DOHH2 (cell line): ENCODE measurements around the gene FLT3.

Experiments used
- H3F3A ChIP-seq: fragments of 200-600 bp; sonication (generic), shearing (Covaris generic); 2 replicates; pipeline ENCODE4 v1.6.0; 2016; ENCODE audit warnings: antibody characterized with exemption, mild to moderate bottlenecking; ENCODE audit not compliant: control insufficient read depth, insufficient read depth
- H3K27ac ChIP-seq: fragments of 200-600 bp; sonication (generic); 2 replicates; pipeline ENCODE4 v1.5.1; 2014; ENCODE audit warnings: low read depth, mild to moderate bottlenecking, low read length, moderate library complexity
- H3K27me3 ChIP-seq: fragments of 200-600 bp; sonication (generic); 2 replicates; pipeline ENCODE4 v1.6.1; 2014; ENCODE audit warnings: mild to moderate bottlenecking, low read length, mixed read lengths; ENCODE audit not compliant: control insufficient read depth
- H3K36me3 ChIP-seq: fragments of 200-600 bp; sonication (generic); 2 replicates; pipeline ENCODE4 v1.6.1; 2014; ENCODE audit warnings: mild to moderate bottlenecking, low read length, moderate library complexity, mixed read lengths; ENCODE audit not compliant: control insufficient read depth
- H3K4me1 ChIP-seq: fragments of 200-600 bp; sonication (generic); 2 replicates; pipeline ENCODE4 v1.6.1; 2014; ENCODE audit warnings: mild to moderate bottlenecking, low read length, mixed read lengths; ENCODE audit not compliant: control insufficient read depth
- H3K4me2 ChIP-seq: fragments of 200-600 bp; sonication (generic); 2 replicates; pipeline ENCODE4 v1.6.0; 2014; ENCODE audit warnings: mild to moderate bottlenecking, low read length, moderate library complexity
- H3K4me3 ChIP-seq: fragments of 200-600 bp; sonication (generic); 2 replicates; pipeline ENCODE4 v1.5.1; 2014; ENCODE audit warnings: mild to moderate bottlenecking, low read length, mixed read lengths
- H3K79me2 ChIP-seq: fragments of 200-600 bp; sonication (generic); 2 replicates; pipeline ENCODE4 v1.6.1; 2014; ENCODE audit warnings: mild to moderate bottlenecking, low read length, mixed read lengths; ENCODE audit not compliant: control insufficient read depth
- H3K9me2 ChIP-seq: fragments of 200-600 bp; sonication (generic); replicated peaks from 2 replicates; pipeline ENCODE4 v1.6.1; 2014; ENCODE audit warnings: mild to moderate bottlenecking, low read length, mixed read lengths; ENCODE audit not compliant: control insufficient read depth
- H3K9me3 ChIP-seq: fragments of 200-600 bp; sonication (generic); 2 replicates; pipeline ENCODE4 v1.6.1; 2014; ENCODE audit warnings: antibody characterized with exemption, low read length, mixed read lengths; ENCODE audit not compliant: control insufficient read depth, insufficient read depth
- H4K20me1 ChIP-seq: fragments of 200-600 bp; sonication (generic); 2 replicates; pipeline ENCODE4 v1.6.0; 2014; ENCODE audit warnings: low read depth, mild to moderate bottlenecking, antibody characterized with exemption, low read length, moderate library complexity; ENCODE audit not compliant: control insufficient read depth, insufficient read depth
- CTCF ChIP-seq: fragments of 200-600 bp; sonication (generic); IDR thresholded peaks from one replicate; pipeline ENCODE4 v1.5.1; 2014; ENCODE audit warnings: antibody characterized with exemption, mild to moderate bottlenecking, low read depth, low read length; ENCODE audit not compliant: poor library complexity, severe bottlenecking
- EZH2phosphoT487 ChIP-seq: fragments of 200-600 bp; sonication (generic); IDR thresholded peaks from 2 replicates; pipeline ENCODE4 v1.6.1; 2017; ENCODE audit warnings: borderline replicate concordance, mild to moderate bottlenecking, antibody characterized with exemption, low read length, moderate library complexity, mixed read lengths

The FLT3 gene

GRCh38 chr13:27969866-27970229 lies 130.5 kb downstream of the FLT3 start:
- Histone ChIP-seq H3F3A (no peaks in the 10 kb centered on the region), H3K9me3 (no peaks in the 10 kb centered on the region), H3K79me2 (no peaks in the 10 kb centered on the region), H3K4me2 (no peak overlapping the region), H4K20me1 (no peaks in the 10 kb centered on the region), H3K27me3 (peaks cover 9% of the 10 kb centered on the region; the same call in 1 of the 2 replicates), H3K27ac (no peak overlapping the region), H3K4me3 (no peak overlapping the region), H3K9me2 (no peaks in the 10 kb centered on the region), H3K4me1 (no peaks in the 10 kb centered on the region), H3K36me3 (no peaks in the 10 kb centered on the region)
- TF ChIP-seq CTCF: no peak
- TF ChIP-seq EZH2phosphoT487: no peak

- H3K4me3 ChIP-seq: no peak within 1 kb of the TSS
- peaks cover 6% of the 10 kb centered on the region; the same call in 1 of the 2 replicates for H3K27me3 ChIP-seq
- TF ChIP-seq EZH2phosphoT487 (no peak), CTCF (no peak)
- H3F3A ChIP-seq: no peaks in the 10 kb centered on the region
- no peaks in the 10 kb centered on the region for H3K9me3 ChIP-seq
- no peaks in the 10 kb centered on the region for H3K36me3 ChIP-seq
- H3K9me2 ChIP-seq: no peaks in the 10 kb centered on the region
- H3K27ac ChIP-seq: no peak within 1 kb of the TSS
- H3K4me1 ChIP-seq: no peaks in the 10 kb centered on the region
- H3K4me2 ChIP-seq: no peak within 1 kb of the TSS
- no peaks in the 10 kb centered on the region for H3K79me2 ChIP-seq
- no peaks in the 10 kb centered on the region for H4K20me1 ChIP-seq
Observed at GRCh38 chr13:27969082-27969865, 131.1 kb downstream of the FLT3 start, which contains the start of gene CDX2. Gene CDX2, minus strand, starts transcription at chr13:27969315. Its CDS starts 309 bp downstream, at chr13:27969006.

GRCh38 chr13:27968316-27969081 lies 131.9 kb downstream of the FLT3 start:
- Histone ChIP-seq H3K79me2 (no peaks in the 10 kb centered on the region), H3K9me2 (no peaks in the 10 kb centered on the region), H3K4me1 (no peaks in the 10 kb centered on the region), H4K20me1 (no peaks in the 10 kb centered on the region), H3F3A (no peaks in the 10 kb centered on the region), H3K36me3 (no peaks in the 10 kb centered on the region), H3K4me3 (no peak overlapping the region), H3K27ac (no peak overlapping the region), H3K9me3 (no peaks in the 10 kb centered on the region), H3K27me3 (0 out of 2 replicates have a peak, but pooled peaks cover under 1% of the 10 kb centered on the region), H3K4me2 (no peak overlapping the region)
- TF ChIP-seq EZH2phosphoT487 (no peak), CTCF (no peak)
